ENCODE results near the gene YLPM1. TPM values are rescaled to one million over a fixed set of nuclear protein-coding genes. Genes with fewer than 3 reads are reported as not detected.

The YLPM1 gene
- total and polyA plus RNA-seq, 4 donors, result 13.3 to 124 (median 28.6) TPM

DNA sequence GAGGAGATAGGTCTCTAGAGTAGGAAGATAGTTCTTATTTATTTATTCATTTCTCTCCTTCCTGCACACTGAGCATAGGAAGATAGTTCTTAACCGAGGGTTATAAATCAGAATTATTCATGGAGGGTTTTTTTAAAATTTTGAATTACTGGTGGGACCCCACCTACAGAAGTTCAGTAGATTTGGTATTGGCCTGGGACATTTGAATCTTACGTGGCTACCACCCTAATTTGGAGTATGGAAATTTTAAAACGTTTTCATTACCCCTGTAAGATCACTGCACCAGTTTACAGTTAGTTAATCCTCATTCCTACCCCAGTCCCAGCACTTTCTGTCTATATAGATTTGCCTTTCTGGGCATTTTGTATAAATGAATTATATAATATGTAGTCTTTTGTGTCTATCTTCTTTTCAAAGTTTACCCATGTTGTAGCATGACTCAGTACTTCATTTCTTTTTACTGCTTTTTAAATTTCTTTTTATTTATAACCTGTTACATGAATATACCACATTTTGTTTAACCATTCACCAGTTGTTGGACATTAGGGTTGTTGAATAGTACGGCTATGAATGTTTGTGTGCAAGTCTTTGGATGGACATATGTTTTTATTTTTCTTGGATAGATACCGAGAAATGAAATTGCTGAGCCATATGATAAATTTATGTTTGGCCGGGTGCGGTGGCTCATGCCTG lies 44.9 kb downstream of the YLPM1 start:
- Histone ChIP-seq H3K27ac (ENCODE audit: low read depth in 1 of 2, low read length in 1 of 2) (no peak overlapping the region), H3K4me3 (no peak overlapping the region), H3K36me3 (ENCODE audit: control insufficient read depth in 4 of 4, insufficient read depth in 4 of 4, low read length in 4 of 4) (peaks cover 10 to 41% (median 21%) of the 10 kb centered on the region in 4 donors), H3K9me3 (ENCODE audit: control insufficient read depth in 4 of 4, insufficient read depth in 3 of 4, low read length in 3 of 4) (no peaks in the 10 kb centered on the region), H3K27me3 (ENCODE audit: control insufficient read depth in 3 of 3, insufficient read depth in 3 of 3, low read length in 2 of 3) (no peaks in the 10 kb centered on the region), H3K4me1 (ENCODE audit: control insufficient read depth in 5 of 5, insufficient read depth in 5 of 5, low read length in 5 of 5) (no peaks in the 10 kb centered on the region), H3K9ac (ENCODE audit: insufficient read depth in 1 of 2, low read length in 2 of 2) (no peak overlapping the region)
- ATAC-seq (ENCODE audit: insufficient read depth, low FRiP score) (no peak), DNase-seq (no peak)
- TF ChIP-seq, protein P1, sequence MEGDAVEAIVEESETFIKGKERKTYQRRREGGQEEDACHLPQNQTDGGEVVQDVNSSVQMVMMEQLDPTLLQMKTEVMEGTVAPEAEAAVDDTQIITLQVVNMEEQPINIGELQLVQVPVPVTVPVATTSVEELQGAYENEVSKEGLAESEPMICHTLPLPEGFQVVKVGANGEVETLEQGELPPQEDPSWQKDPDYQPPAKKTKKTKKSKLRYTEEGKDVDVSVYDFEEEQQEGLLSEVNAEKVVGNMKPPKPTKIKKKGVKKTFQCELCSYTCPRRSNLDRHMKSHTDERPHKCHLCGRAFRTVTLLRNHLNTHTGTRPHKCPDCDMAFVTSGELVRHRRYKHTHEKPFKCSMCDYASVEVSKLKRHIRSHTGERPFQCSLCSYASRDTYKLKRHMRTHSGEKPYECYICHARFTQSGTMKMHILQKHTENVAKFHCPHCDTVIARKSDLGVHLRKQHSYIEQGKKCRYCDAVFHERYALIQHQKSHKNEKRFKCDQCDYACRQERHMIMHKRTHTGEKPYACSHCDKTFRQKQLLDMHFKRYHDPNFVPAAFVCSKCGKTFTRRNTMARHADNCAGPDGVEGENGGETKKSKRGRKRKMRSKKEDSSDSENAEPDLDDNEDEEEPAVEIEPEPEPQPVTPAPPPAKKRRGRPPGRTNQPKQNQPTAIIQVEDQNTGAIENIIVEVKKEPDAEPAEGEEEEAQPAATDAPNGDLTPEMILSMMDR (IDR thresholded peaks at IDR 0.05; ENCODE audit: control extremely low read depth, extremely low read depth), result no peak
- WGBS, 2 donors, result 93 to 95% methylated on average over 7 of the region's 7 CpGs

DNA sequence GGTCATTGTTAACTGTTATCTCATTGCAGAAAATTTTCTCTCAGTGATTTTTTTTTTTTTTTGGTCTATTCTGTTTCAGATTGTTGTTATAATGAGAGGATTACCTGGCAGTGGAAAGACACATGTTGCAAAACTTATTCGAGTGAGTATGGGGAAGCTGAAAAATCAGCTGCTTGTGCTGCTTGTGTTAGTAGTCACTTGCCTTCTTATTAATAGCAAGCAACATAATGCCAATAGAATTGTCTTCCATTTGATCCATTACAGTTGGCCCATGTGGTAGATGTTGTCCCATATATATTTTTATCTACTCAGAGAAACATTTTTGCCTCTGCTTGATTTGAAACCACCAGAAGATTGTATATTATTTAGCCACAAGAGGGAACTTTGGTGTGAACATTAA lies 53.0 kb downstream of the YLPM1 start:
- Histone ChIP-seq H3K27me3 (ENCODE audit: control insufficient read depth in 3 of 3, insufficient read depth in 3 of 3, low read length in 2 of 3) (no peaks in the 10 kb centered on the region), H3K36me3 (ENCODE audit: control insufficient read depth in 4 of 4, insufficient read depth in 4 of 4, low read length in 4 of 4) (peaks cover 16 to 54% (median 44%) of the 10 kb centered on the region in 4 donors), H3K9ac (ENCODE audit: insufficient read depth in 1 of 2, low read length in 2 of 2) (no peak overlapping the region), H3K9me3 (ENCODE audit: control insufficient read depth in 4 of 4, insufficient read depth in 3 of 4, low read length in 3 of 4) (no peaks in the 10 kb centered on the region), H3K4me3 (no peak overlapping the region), H3K4me1 (ENCODE audit: control insufficient read depth in 5 of 5, insufficient read depth in 5 of 5, low read length in 5 of 5) (no peaks in the 10 kb centered on the region), H3K27ac (ENCODE audit: low read depth in 1 of 2, low read length in 1 of 2) (no peak overlapping the region)
- no peak for ATAC-seq (ENCODE audit: insufficient read depth, low FRiP score)
- no peak for DNase-seq
- 65 to 88% methylated on average over 1 of the region's 1 CpG for WGBS, 2 donors
- TF ChIP-seq, protein P1 (IDR thresholded peaks at IDR 0.05; ENCODE audit: control extremely low read depth, extremely low read depth), result no peak

DNA sequence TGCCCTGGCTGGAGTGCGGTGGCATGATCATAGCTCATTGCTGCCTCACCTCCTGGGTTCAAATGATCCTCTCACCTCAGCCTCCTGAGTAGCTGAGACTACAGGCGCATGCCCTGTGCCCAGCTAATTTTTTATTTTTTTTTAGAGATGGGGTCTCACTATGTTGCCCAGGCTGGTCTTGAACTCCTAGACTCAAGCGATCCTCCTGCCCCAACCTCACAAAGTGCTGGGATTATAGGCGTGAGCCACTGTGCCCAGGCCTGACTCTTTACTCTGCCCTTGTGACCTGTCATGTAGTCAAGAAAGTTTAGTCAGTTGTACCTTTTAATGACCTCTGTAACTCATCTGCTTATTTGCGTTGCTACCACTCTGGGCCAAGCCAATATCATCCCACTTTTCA lies 57.2 kb downstream of the YLPM1 start:
- no peak overlapping the region for H3K4me3 ChIP-seq
- H3K9me3 ChIP-seq (ENCODE audit: control insufficient read depth in 4 of 4, insufficient read depth in 3 of 4, low read length in 3 of 4), result no peaks in the 10 kb centered on the region
- WGBS, 2 donors, result 96 to 99% methylated on average over 5 of the region's 5 CpGs
- H3K9ac ChIP-seq (ENCODE audit: insufficient read depth in 1 of 2, low read length in 2 of 2), result no peak overlapping the region
- DNase-seq (no peak), ATAC-seq (ENCODE audit: insufficient read depth, low FRiP score) (no peak)
- TF ChIP-seq, protein P1 (IDR thresholded peaks at IDR 0.05; ENCODE audit: control extremely low read depth, extremely low read depth), result no peak
- H3K4me1 ChIP-seq (ENCODE audit: control insufficient read depth in 5 of 5, insufficient read depth in 5 of 5, low read length in 5 of 5), result no peaks in the 10 kb centered on the region
- H3K27ac ChIP-seq (ENCODE audit: low read depth in 1 of 2, low read length in 1 of 2), result no peak overlapping the region
- H3K27me3 ChIP-seq (ENCODE audit: control insufficient read depth in 3 of 3, insufficient read depth in 3 of 3, low read length in 2 of 3), result no peaks in the 10 kb centered on the region
- H3K36me3 ChIP-seq (ENCODE audit: control insufficient read depth in 4 of 4, insufficient read depth in 4 of 4, low read length in 4 of 4), result peaks cover 16 to 48% (median 42%) of the 10 kb centered on the region in 4 donors
